ENCODE data around the gene PLAGL2.

The PLAGL2 gene

GRCh38 chr20:32213870-32214269, 6.3 kb upstream of the PLAGL2 start:
- H3K4me1 ChIP-seq, result peaks cover 24% of the 10 kb centered on the region
- no peaks in the 10 kb centered on the region for H3K36me3 ChIP-seq (ENCODE audit: control insufficient read depth, insufficient read depth, low read length)

GRCh38 chr20:32209850-32210605, 2.5 kb upstream of the PLAGL2 start:
- Histone ChIP-seq H3K27me3 (ENCODE audit: control insufficient read depth, insufficient read depth, low read length) (no peaks in the 10 kb centered on the region), H3K27ac (no peak overlapping the region), H3K4me1 (peaks cover 15% of the 10 kb centered on the region), H3K79me2 (peaks cover 16% of the 10 kb centered on the region), H3K9me3 (ENCODE audit: control insufficient read depth, low read length) (no peaks in the 10 kb centered on the region), H3K4me2 (ENCODE audit: low read length) (peak overlapping the region; percentile 24), H2AFZ (no peak overlapping the region), H3K4me3 (ENCODE audit: low read depth, low read length) (no peak overlapping the region), H3K9ac (no peak overlapping the region), H3K36me3 (ENCODE audit: control insufficient read depth, insufficient read depth, low read length) (no peaks in the 10 kb centered on the region)
- no peak for TF ChIP-seq CTCF (IDR thresholded peaks at IDR 0.05)

More at GRCh38 chr20:32213870-32214269, 6.3 kb upstream of the PLAGL2 start:
- TF ChIP-seq CTCF (IDR thresholded peaks at IDR 0.05), result no peak
- Histone ChIP-seq H3K27ac (no peak overlapping the region), H3K9me3 (ENCODE audit: control insufficient read depth, low read length) (no peaks in the 10 kb centered on the region), H3K27me3 (ENCODE audit: control insufficient read depth, insufficient read depth, low read length) (no peaks in the 10 kb centered on the region), H3K79me2 (no peaks in the 10 kb centered on the region), H3K4me2 (ENCODE audit: low read length) (no peak overlapping the region), H3K9ac (no peak overlapping the region), H3K4me3 (ENCODE audit: low read depth, low read length) (no peak overlapping the region), H2AFZ (no peak overlapping the region)

GRCh38 chr20:32208499-32209154, 1.1 kb upstream of the PLAGL2 start:
- no peak for TF ChIP-seq CTCF (IDR thresholded peaks at IDR 0.05)
- peak overlapping the region; percentile 87 for H2AFZ ChIP-seq
- peaks cover 22% of the 10 kb centered on the region for H3K79me2 ChIP-seq
- no peak overlapping the region for H3K9ac ChIP-seq
- H3K36me3 ChIP-seq (ENCODE audit: control insufficient read depth, insufficient read depth, low read length), result no peaks in the 10 kb centered on the region
- peaks cover 15% of the 10 kb centered on the region for H3K4me1 ChIP-seq
- H3K9me3 ChIP-seq (ENCODE audit: control insufficient read depth, low read length), result no peaks in the 10 kb centered on the region
- peak overlapping the region; percentile 81 for H3K4me3 ChIP-seq (ENCODE audit: low read depth, low read length)
- H3K27ac ChIP-seq, result peak overlapping the region; percentile 53
- H3K27me3 ChIP-seq (ENCODE audit: control insufficient read depth, insufficient read depth, low read length), result no peaks in the 10 kb centered on the region
- H3K4me2 ChIP-seq (ENCODE audit: low read length), result peak overlapping the region; percentile 81

- peaks cover 15% of the 10 kb centered on the region for H3K4me1 ChIP-seq
- peak overlapping the region; percentile 63 for H3K27ac ChIP-seq
Observed at GRCh38 chr20:32206760-32207625, 550 bp downstream of the PLAGL2 start.

More at GRCh38 chr20:32206760-32207625, 550 bp downstream of the PLAGL2 start:
- Histone ChIP-seq H3K4me2 (ENCODE audit: low read length) (peak overlapping the region; percentile 97), H2AFZ (peak overlapping the region; percentile 70), H3K9ac (peak overlapping the region; percentile 92), H3K79me2 (peaks cover 33% of the 10 kb centered on the region), H3K9me3 (ENCODE audit: control insufficient read depth, low read length) (no peaks in the 10 kb centered on the region), H3K36me3 (ENCODE audit: control insufficient read depth, insufficient read depth, low read length) (no peaks in the 10 kb centered on the region), H3K4me3 (ENCODE audit: low read depth, low read length) (peak overlapping the region; percentile 91), H3K27me3 (ENCODE audit: control insufficient read depth, insufficient read depth, low read length) (no peaks in the 10 kb centered on the region)
- TF ChIP-seq CTCF (IDR thresholded peaks at IDR 0.05), result no peak

All from parathyroid adenoma (tissue), 2 donors.